GM20431 (cell line): ENCODE data around the gene ATL1.
"Not testable (repeated sequence)": the region's sequence is repeated elsewhere in the genome, so short reads cannot be mapped to it uniquely, and the experiment has no call there.

Experiments used
- in situ Hi-C: fragments of 300-500 bp; cut with MseI, MboI; formaldehyde crosslinking; loops from one replicate; pipeline ENCODE4 v1.15.0; 2020; ENCODE audit warnings: low sequenced_read_pairs; ENCODE audit not compliant: unreplicated experiment

ATL1 gene

DNA sequence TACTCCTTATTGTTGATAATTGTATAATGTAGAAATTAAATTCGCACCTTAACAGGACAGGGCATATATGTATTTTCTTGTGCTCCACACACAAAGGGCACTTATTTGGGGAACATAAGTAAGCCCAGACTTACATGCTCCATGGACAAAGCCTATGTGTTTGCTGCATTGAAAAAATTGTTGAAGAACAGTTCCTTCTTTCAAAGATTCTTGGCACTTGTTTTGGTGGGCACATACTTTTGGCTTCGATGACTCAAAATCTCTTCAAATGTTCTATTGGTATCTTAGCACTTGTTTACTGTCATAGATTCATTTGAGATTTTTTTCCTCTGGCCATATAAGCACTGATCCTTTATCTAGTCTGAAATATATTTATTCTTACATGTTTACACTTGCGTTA lies 26.1 kb upstream of the ATL1 start:
- in situ Hi-C loops, result loop anchor here (25.0 kb wide), 1 partner anchor 197 kb away; no protein-coding TSS in a partner anchor

DNA sequence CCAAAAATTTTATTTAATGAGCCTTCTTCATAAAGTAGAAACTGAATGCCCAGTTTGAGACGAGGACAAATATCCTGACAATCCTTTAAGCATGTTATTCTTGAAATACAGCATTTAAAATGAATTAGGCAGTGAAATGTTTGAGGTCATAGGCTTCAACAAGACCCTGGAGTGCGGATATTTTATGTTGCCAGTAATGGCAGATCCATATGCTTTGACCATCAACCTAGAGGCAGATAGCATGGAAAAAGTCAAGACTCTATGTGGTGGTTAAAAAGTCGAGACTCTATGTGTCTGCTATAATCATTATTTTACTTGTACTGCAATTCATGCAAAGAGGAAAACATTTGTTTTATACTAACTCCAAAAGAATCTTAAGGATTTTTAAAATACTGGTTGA lies 25.5 kb upstream of the ATL1 start:
- in situ Hi-C loops, result loop anchor here (25.0 kb wide), 1 partner anchor 197 kb away; no protein-coding TSS in a partner anchor

GRCh38 chr14:50534997-50535396 lies 24.9 kb upstream of the ATL1 start:
- in situ Hi-C loops, result loop anchor here (25.0 kb wide), 1 partner anchor 198 kb away; no protein-coding TSS in a partner anchor

DNA sequence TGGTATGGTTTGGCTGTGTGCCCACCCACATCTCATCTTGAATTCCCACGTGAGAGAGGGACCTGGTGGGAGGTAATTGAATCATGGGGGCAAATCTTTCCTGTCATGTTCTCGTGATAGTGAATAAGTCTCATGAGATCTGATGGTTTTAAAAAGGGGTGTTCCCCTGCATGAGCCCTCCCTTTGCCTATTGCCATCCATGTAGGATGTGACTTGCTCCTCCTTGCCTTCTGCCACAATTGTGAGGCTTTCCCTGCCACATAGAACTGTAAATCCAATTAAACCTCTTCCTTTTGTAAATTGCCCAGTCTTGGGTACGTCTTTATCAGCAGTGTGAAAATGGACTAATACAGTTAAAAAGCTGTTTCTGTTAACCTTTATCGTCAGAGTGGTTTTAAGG lies 21.9 kb upstream of the ATL1 start:
- in situ Hi-C loops, result loop anchor here (25.0 kb wide), 1 partner anchor 201 kb away; no protein-coding TSS in a partner anchor

DNA sequence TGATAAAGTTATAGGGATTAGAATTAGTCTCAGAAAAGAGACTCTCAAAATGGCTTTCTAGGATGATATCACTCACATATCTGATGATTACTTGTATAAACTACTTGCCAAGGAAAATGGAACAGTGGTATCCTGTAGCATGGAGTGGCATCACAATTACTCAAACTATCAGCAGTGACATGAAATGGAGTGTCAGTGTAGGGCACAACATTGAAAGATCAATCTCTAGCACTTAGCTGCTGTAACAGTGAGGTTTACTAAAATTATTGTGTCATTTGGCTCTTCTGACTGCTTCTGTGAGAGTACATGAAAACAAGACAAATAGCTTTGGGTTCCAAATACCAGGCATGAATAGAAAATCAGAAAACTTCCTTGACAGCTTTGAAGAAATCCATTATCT lies 20.9 kb upstream of the ATL1 start:
- in situ Hi-C loops, result loop anchor here (25.0 kb wide), 1 partner anchor 202 kb away; no protein-coding TSS in a partner anchor

DNA sequence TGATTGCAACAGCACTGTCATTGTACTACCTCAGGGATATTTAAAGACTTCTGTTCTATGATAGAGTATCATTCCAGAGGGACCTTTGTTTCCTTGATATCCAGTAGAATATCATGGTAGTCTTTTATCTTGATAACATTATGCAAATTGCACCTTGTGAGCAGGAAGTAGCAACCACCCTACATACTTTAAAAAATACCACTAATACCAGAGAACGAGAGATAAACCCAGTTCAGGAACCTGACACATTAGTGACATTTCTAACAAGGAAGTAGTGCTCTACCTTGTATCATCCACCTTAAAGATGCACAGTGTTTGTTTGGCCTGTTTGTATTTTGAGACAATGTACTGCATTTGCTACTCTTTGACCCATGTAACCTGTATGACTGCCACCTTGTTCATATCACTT lies 18.8 kb upstream of the ATL1 start:
- in situ Hi-C loops, result loop anchor here (25.0 kb wide), 1 partner anchor 204 kb away; no protein-coding TSS in a partner anchor

DNA sequence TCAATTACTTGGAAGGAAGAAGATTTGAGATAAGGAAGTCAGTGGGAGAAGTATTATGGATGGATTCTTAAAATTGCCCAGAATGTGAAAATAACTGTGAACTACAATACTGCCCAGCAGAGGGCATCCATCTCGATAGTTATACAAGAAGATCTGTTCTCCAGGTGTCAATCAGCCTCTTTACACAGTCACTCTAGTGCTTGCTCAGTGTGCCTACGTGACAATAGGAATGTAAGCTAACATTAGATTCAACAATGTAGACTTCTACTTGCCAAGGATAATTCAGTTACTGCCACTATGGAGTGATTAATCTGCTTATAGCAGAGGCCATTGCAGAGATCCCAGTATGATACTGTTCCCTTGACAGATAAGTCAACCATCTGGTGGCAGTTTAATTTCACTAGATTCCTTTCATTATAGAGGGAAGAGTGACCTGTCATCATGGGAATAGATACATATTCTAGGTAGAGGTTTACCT lies 17.0 kb upstream of the ATL1 start:
- in situ Hi-C loops, result loop anchor here (25.0 kb wide), 1 partner anchor 206 kb away; no protein-coding TSS in a partner anchor

DNA sequence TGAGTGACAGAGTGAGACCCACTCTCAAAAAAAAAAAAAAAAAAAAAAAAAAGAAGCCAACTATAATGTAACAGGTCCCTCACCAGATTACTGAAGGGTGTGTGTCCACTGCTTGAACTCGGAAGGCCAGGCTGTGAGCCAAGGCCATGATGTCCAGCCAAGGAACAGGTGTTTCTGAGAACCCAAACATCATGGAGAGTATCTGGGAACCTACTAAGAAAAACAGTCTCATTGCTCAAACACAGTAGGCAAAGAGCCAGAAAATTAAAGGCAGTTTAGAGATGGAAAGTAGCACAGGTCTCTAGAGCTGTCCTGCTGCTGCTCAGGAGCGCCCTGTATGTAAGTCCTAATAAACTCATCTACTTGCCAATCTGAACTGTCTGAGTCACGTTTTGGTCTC lies 15.0 kb upstream of the ATL1 start:
- in situ Hi-C loops, result loop anchor here (25.0 kb wide), 1 partner anchor 208 kb away; no protein-coding TSS in a partner anchor

DNA sequence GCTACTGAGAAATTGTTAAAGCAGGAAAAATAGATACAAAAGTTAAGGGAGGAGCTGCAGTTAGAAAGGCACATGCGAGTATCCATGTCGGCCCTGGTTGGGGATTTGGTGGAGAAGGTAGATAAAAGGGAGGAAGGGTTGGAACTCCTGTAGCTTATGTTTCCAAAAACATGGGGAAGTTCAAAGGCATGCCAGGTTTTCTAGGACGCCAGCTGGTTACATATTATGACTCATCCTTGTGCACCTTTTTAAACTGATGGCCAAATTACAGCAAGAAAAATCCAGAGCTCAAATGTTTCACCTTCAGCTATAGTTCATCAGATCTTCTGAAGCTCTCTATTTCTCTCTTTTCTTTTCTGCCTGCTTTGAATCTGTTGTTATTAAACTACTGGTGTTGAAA lies 14.3 kb upstream of the ATL1 start:
- in situ Hi-C loops, result loop anchor here (25.0 kb wide), 1 partner anchor 208 kb away; no protein-coding TSS in a partner anchor

- in situ Hi-C loops, result no loop called here
Observed at GRCh38 chr14:50550294-50550693, 9.7 kb upstream of the ATL1 start.

DNA sequence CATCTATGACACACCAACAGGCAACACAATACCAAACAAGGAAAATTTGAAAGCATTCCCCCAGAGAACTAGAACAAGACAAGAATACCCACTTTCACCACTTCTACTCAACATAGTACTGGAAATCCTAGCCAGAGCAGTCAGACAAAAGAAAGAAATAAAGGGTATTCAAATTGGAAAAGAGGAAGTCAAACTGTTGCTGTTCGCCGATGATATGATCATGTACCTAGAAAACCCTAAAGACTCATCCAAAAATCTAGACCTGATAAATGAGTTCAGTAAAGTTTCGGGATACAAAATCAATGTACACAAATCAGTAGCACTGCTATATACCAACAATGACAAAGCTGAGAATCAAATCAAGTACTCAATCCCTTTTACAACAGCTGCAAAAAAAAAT lies 8.1 kb upstream of the ATL1 start:
- in situ Hi-C loops, result no loop called here

- in situ Hi-C loops, result not testable (repeated sequence)
Observed at GRCh38 chr14:50552796-50553195, 7.1 kb upstream of the ATL1 start.

GRCh38 chr14:50560931-50561285 lies 963 bp downstream of the ATL1 start:
- in situ Hi-C loops, result no loop called here

GRCh38 chr14:50562841-50563240 lies 2.9 kb downstream of the ATL1 start:
- in situ Hi-C loops, result no loop called here

DNA sequence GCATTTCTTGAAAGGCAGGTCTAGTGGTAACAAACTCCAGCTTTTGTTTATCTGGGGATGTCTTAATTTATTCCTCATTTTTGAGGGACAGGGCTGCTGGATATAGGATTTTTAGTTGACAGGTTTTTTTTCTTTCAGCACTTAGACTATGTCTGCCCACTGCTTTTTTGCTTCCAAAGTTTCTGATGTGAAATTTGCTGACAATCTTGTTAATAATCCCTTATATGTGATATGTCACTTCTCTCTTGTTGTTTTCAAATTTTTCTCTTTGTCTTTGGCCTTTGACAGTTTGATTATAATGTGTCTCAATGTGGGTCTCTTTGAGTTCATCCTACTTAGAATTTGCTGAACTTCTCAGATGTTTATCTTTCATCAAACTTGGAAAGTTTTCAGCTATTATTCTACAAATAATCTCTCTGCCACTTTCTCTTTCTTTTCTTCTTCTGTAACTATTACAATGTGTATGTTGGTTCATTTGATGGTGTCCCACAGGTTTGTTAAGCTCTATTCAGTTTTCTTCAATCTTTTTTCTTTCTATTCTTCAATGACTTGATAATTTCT lies 9.8 kb downstream of the ATL1 start:
- in situ Hi-C loops, result no loop called here

GRCh38 chr14:50573862-50574261 lies 13.9 kb downstream of the ATL1 start:
- in situ Hi-C loops, result no loop called here

GRCh38 chr14:50575769-50576168 lies 15.8 kb downstream of the ATL1 start:
- in situ Hi-C loops, result no loop called here

- in situ Hi-C loops, result no loop called here
Observed at GRCh38 chr14:50577982-50578381, 18.0 kb downstream of the ATL1 start.

- in situ Hi-C loops, result no loop called here
Observed at GRCh38 chr14:50578433-50578832, 18.5 kb downstream of the ATL1 start.

DNA sequence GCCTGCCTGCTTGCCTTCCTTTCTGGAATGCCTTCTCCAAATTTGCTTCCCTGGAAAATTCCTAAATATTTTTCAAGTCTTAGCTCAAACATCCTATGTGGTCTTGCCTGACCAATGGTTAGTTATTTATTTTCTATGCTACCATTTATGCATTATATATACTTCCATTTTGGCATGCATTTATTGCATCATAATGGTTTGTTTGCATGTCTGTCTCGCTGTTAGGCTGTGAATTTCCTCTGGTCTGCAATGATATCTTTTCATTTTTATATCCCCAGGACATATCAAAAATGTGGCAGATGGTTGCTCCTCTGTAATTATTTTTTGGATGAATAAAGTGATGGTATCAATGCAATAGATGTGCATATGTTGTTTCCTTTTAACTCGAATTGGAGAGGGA lies 30.5 kb downstream of the ATL1 start:
- in situ Hi-C loops, result no loop called here

DNA sequence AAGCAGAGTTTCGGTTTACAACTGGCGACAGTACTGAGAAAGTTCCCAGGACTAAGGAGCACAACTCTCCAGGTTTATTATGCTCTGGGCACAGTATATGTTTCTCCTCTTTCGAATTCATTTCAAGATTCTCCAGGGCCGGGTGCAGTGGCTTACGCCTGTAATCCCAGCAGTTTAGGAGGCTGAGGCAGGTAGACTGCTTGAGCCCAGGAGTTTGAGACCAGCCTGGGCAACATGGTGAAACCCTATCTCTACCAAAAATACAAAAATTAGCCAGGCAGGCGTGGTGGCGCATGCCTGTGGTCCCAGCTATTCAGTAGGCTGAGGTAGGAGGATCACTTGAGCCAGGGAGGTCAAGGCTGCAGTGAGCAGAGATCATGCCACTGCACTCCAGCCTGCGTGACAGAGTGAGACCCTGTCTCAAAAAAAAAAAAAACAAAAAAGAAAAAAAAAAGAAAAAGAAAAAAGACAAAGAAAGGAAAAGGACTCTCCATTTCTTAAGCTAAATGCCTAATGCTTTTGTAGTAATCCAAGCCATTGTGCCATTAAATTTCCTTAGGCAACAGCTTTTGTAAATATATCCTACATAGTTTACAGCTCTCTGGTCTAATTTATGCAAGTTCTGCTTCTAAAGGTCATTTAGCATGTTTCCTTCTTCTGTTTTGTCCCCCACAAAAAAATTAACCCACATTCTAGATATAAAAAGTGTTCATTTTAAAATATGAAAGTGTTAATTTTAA lies 34.8 kb downstream of the ATL1 start:
- in situ Hi-C loops, result no loop called here
